H9 (cell line): ENCODE results near the gene CEBPG. TPM values are rescaled to one million over a fixed set of nuclear protein-coding genes. Genes with fewer than 3 reads are reported as not detected.

Source experiments
- DNase-seq: peaks from one replicate; pipeline ENCODE4 v3.0.0-alpha.2; 2017
- H2AFZ ChIP-seq: one replicate; pipeline ENCODE4 v1.6.1; 2013; ENCODE audit warnings: mild to moderate bottlenecking, low read length, control low read depth, moderate library complexity
- H2AK5ac ChIP-seq: 2 replicates; pipeline ENCODE4 v1.6.1; 2013; ENCODE audit warnings: low read length, control low read depth, mixed read lengths; ENCODE audit not compliant: insufficient read length
- H2BK120ac ChIP-seq: one replicate; pipeline ENCODE4 v1.6.1; 2013; ENCODE audit warnings: low read depth, mild to moderate bottlenecking, low read length, control low read depth, inconsistent platforms; ENCODE audit not compliant: poor library complexity, severe bottlenecking
- H2BK12ac ChIP-seq: 2 replicates; pipeline ENCODE4 v1.6.1; 2013; ENCODE audit warnings: low read length, control low read depth, mixed read lengths, low read depth; ENCODE audit not compliant: insufficient read length
- H2BK15ac ChIP-seq: 2 replicates; pipeline ENCODE4 v1.6.1; 2013; ENCODE audit warnings: low read depth, low read length, control low read depth
- H2BK20ac ChIP-seq: one replicate; pipeline ENCODE4 v1.6.1; 2013; ENCODE audit warnings: low read depth, mild to moderate bottlenecking, low read length, control low read depth, inconsistent platforms; ENCODE audit not compliant: poor library complexity, severe bottlenecking
- H2BK5ac ChIP-seq: 2 replicates; pipeline ENCODE4 v1.6.1; 2013; ENCODE audit warnings: low read length, control low read depth, mixed read lengths; ENCODE audit not compliant: insufficient read length
- H3K14ac ChIP-seq: 2 replicates; pipeline ENCODE4 v1.6.1; 2013; ENCODE audit warnings: low read length, control low read depth; ENCODE audit not compliant: insufficient read depth
- H3K18ac ChIP-seq: 2 replicates; pipeline ENCODE4 v1.6.1; 2013; ENCODE audit warnings: low read depth, mild to moderate bottlenecking, mixed read lengths, low read length, control low read depth; ENCODE audit not compliant: insufficient read length
- H3K23ac ChIP-seq: 2 replicates; pipeline ENCODE4 v1.6.1; 2013; ENCODE audit warnings: low read length, control low read depth, mixed read lengths, low read depth; ENCODE audit not compliant: insufficient read length
- H3K23me2 ChIP-seq: 2 replicates; pipeline ENCODE4 v1.6.1; 2013; ENCODE audit warnings: low read depth, mild to moderate bottlenecking, mixed read lengths, low read length, control low read depth; ENCODE audit not compliant: insufficient read length, poor library complexity, severe bottlenecking
- H3K27ac ChIP-seq: 2 replicates; pipeline ENCODE4 v1.5.1; 2013; ENCODE audit warnings: low read length, control low read depth, mixed read lengths, low read depth; ENCODE audit not compliant: insufficient read length
- H3K27me3 ChIP-seq: 2 replicates; pipeline ENCODE4 v1.6.1; 2013; ENCODE audit warnings: low read length, control low read depth, inconsistent platforms; ENCODE audit not compliant: insufficient read depth
- H3K4ac ChIP-seq: 2 replicates; pipeline ENCODE4 v1.6.1; 2013; ENCODE audit warnings: low read depth, mild to moderate bottlenecking, control low read depth, inconsistent platforms, low read length, moderate library complexity
- H3K4me1 ChIP-seq: 2 replicates; pipeline ENCODE4 v1.6.1; 2013; ENCODE audit warnings: low read length, control low read depth, inconsistent platforms; ENCODE audit not compliant: insufficient read depth
- H3K4me2 ChIP-seq: 2 replicates; pipeline ENCODE4 v1.6.1; 2013; ENCODE audit warnings: low read length, control low read depth, mixed read lengths; ENCODE audit not compliant: insufficient read length, insufficient read depth
- H3K56ac ChIP-seq: 2 replicates; pipeline ENCODE4 v1.6.1; 2013; ENCODE audit warnings: low read depth, mild to moderate bottlenecking, mixed read lengths, low read length, control low read depth; ENCODE audit not compliant: insufficient read length
- H3K79me1 ChIP-seq: 2 replicates; pipeline ENCODE4 v1.6.1; 2013; ENCODE audit warnings: low read depth, mild to moderate bottlenecking, moderate library complexity, low read length, control low read depth, inconsistent platforms; ENCODE audit not compliant: insufficient read depth, poor library complexity, severe bottlenecking
- H3K79me2 ChIP-seq: 2 replicates; pipeline ENCODE4 v1.6.1; 2013; ENCODE audit warnings: low read length, control low read depth, inconsistent platforms; ENCODE audit not compliant: insufficient read depth
- H3K9ac ChIP-seq: 2 replicates; pipeline ENCODE4 v1.6.1; 2013; ENCODE audit warnings: low read length, control low read depth, mixed read lengths; ENCODE audit not compliant: insufficient read length; ENCODE audit errors: extremely low read depth
- H3K9me3 ChIP-seq: one replicate; pipeline ENCODE4 v1.6.1; 2013; ENCODE audit warnings: low read depth, low read length, inconsistent platforms; ENCODE audit not compliant: control insufficient read depth
- H3T11ph ChIP-seq: one replicate; pipeline ENCODE4 v1.6.1; 2013; ENCODE audit warnings: mild to moderate bottlenecking, low read length, control low read depth, inconsistent platforms
- H4K20me1 ChIP-seq: one replicate; pipeline ENCODE4 v1.6.1; 2013; ENCODE audit not compliant: control insufficient read depth, insufficient read length, insufficient read depth
- H4K5ac ChIP-seq: 2 replicates; pipeline ENCODE4 v1.6.1; 2013; ENCODE audit warnings: low read depth, mild to moderate bottlenecking, mixed read lengths, low read length, control low read depth; ENCODE audit not compliant: insufficient read length
- H4K8ac ChIP-seq: replicated peaks from 2 replicates; pipeline ENCODE4 v1.6.1; 2013; ENCODE audit warnings: low read length, control low read depth, mixed read lengths, low read depth; ENCODE audit not compliant: insufficient read length
- H4K91ac ChIP-seq: 2 replicates; pipeline ENCODE4 v1.6.1; 2013; ENCODE audit warnings: low read depth, mild to moderate bottlenecking, moderate library complexity, mixed read lengths, low read length, control low read depth; ENCODE audit not compliant: insufficient read length
- H3K27ac Mint-ChIP-seq, 3 experiments: 2 replicates in 2 of 3; 3 replicates in 1 of 3; pipeline ENCODE4 v1.8.0; 2020 to 2021; ENCODE audit warnings: mixed read lengths in 3 of 3, mild to moderate bottlenecking in 1 of 3, moderate library complexity in 1 of 3
- H3K27me3 Mint-ChIP-seq: 2 replicates; pipeline ENCODE4 v1.8.0; 2021; ENCODE audit warnings: low read depth, mild to moderate bottlenecking, moderate library complexity, mixed read lengths
- H3K36me3 Mint-ChIP-seq, 3 experiments: 2 replicates in 2 of 3; 3 replicates in 1 of 3; pipeline ENCODE4 v1.8.0; 2020 to 2021; ENCODE audit warnings: low read depth in 3 of 3, mixed read lengths in 3 of 3; ENCODE audit not compliant: insufficient read depth in 1 of 3
- H3K4me1 Mint-ChIP-seq, 2 experiments: 2 replicates each; pipeline ENCODE4 v1.8.0; 2020; ENCODE audit warnings: mixed read lengths in 2 of 2
- H3K4me3 Mint-ChIP-seq, 2 experiments: 2 replicates in 1 of 2; 3 replicates in 1 of 2; pipeline ENCODE4 v1.8.0; 2020 to 2021; ENCODE audit warnings: mild to moderate bottlenecking in 2 of 2, mixed read lengths in 2 of 2, moderate library complexity in 1 of 2
- H3K9me3 Mint-ChIP-seq, 2 experiments: 2 replicates in 1 of 2; 3 replicates in 1 of 2; pipeline ENCODE4 v1.8.0; 2020; ENCODE audit warnings: mild to moderate bottlenecking in 2 of 2, mixed read lengths in 2 of 2, moderate library complexity in 1 of 2
- WGBS: extraction: QIAGEN DNeasy Blood & Tissue Kit; methylation state at CpG from one replicate; pipeline ENCODE4 v1.1.7; 2013; ENCODE audit warnings: missing lambda C conversion rate, low lambda C conversion rate, mixed read lengths; ENCODE audit not compliant: insufficient read length; ENCODE audit errors: extremely low coverage; 5-methylcytosine and 5-hydroxymethylcytosine counted together
- total RNA-seq: library from RNA; stranded (reverse); gene quantifications from 2 replicates; pipeline ENCODE4 v1.2.1, GENCODE V29; 2021
- TF ChIP-seq, protein P1 (sequence below): fragments of 200-600 bp; sonication (generic); conservative IDR thresholded peaks from 3 replicates; pipeline ENCODE4 v1.8.0; 2021; ENCODE audit warnings: antibody characterized with exemption, mild to moderate bottlenecking

The CEBPG gene
- total RNA-seq, 1 experiment from 2014 or later = 33.7 TPM

DNA sequence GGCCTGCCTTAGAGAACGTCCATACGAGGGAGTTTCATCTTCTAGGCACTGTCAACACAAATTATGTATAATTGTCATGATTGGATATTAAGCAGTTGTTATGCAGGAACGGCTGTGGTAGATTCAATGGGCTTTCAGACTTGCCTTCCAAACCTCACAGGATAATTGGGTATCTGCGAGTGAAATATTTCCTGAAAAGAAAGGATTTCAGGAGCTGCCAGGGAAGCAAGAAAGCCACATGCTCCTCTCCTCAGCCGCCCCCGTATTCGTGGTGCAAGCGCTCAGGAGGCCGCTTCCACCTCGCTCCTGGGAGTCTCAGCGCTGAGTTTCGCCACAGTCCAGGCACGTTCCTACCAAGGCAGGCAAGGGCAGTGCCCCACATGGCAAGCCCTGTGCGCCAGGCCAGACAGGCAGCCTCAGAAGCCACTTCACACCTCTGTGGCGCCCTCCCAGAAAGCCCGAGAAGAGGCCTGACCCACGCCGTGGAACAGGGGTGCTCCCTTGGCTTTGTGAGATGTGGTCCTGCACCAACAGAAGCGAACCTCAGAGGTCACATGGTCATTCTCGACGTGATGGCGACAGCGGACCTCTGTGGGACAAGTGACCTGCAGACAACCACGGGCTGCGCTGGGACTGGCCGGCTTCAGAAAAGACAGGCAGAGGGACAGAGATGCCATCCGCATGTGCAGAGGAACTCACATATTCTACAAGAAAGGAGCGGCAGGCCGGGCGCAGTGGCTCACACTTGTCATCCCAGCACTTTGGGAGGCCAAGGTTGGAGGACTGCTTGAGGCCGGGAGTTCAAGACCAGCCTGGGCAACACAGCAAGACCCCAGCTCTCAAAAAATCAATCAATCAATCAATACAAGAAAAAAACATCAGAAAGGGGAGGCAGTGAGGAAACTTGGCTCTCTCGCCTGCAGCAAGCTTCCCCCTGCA is 41.4 kb downstream of the CEBPG start:
- WGBS = no CpG with 5 or more reads among the region's 32 CpGs
- no peak overlapping the region for H3K23ac ChIP-seq
- H2AK5ac ChIP-seq = no peak overlapping the region
- no peak overlapping the region for H4K8ac ChIP-seq
- no peak overlapping the region for H3T11ph ChIP-seq
- no peak overlapping the region for H3K4me2 ChIP-seq
- no peak overlapping the region for H4K5ac ChIP-seq
- Mint-ChIP-seq H3K4me3 (no peak overlapping the region), H3K4me1 (peaks cover 4 to 14% of the 10 kb centered on the region in 2 experiments), H3K9me3 (no peaks in the 10 kb centered on the region), H3K36me3 (no peaks in the 10 kb centered on the region; a peak in 1 of 7 replicates), H3K27ac (no peak overlapping the region), H3K27me3 (no peaks in the 10 kb centered on the region)
- H3K56ac ChIP-seq = no peak overlapping the region
- no peaks in the 10 kb centered on the region for H3K9me3 ChIP-seq
- no peak for DNase-seq
- no peaks in the 10 kb centered on the region for H3K23me2 ChIP-seq
- no peak overlapping the region for H2BK20ac ChIP-seq
- H2BK12ac ChIP-seq = no peak overlapping the region
- H3K79me1 ChIP-seq = no peaks in the 10 kb centered on the region
- no peaks in the 10 kb centered on the region for H3K79me2 ChIP-seq
- H2BK5ac ChIP-seq = no peak overlapping the region
- no peak overlapping the region for H3K27ac ChIP-seq
- no peaks in the 10 kb centered on the region for H4K20me1 ChIP-seq
- no peak overlapping the region for H4K91ac ChIP-seq
- no peak overlapping the region for H2BK15ac ChIP-seq
- H3K27me3 ChIP-seq = no peaks in the 10 kb centered on the region
- TF ChIP-seq, protein P1, sequence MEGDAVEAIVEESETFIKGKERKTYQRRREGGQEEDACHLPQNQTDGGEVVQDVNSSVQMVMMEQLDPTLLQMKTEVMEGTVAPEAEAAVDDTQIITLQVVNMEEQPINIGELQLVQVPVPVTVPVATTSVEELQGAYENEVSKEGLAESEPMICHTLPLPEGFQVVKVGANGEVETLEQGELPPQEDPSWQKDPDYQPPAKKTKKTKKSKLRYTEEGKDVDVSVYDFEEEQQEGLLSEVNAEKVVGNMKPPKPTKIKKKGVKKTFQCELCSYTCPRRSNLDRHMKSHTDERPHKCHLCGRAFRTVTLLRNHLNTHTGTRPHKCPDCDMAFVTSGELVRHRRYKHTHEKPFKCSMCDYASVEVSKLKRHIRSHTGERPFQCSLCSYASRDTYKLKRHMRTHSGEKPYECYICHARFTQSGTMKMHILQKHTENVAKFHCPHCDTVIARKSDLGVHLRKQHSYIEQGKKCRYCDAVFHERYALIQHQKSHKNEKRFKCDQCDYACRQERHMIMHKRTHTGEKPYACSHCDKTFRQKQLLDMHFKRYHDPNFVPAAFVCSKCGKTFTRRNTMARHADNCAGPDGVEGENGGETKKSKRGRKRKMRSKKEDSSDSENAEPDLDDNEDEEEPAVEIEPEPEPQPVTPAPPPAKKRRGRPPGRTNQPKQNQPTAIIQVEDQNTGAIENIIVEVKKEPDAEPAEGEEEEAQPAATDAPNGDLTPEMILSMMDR = no peak
- H3K4ac ChIP-seq = no peak overlapping the region
- H3K4me1 ChIP-seq = no peaks in the 10 kb centered on the region
- no peak overlapping the region for H2BK120ac ChIP-seq
- H3K14ac ChIP-seq = no peak overlapping the region
- no peak overlapping the region for H2AFZ ChIP-seq
- no peak overlapping the region for H3K18ac ChIP-seq
- no peak overlapping the region for H3K9ac ChIP-seq
